ENCODE measurements around the gene AGTRAP. TPM values are rescaled to one million over a fixed set of nuclear protein-coding genes. Genes with fewer than 3 reads are reported as not detected.

Gene AGTRAP
- total and polyA plus RNA-seq, 2 of the 8 experiments (the other 6 are each of a cell fraction or from before 2014, with no cell fraction given) = 69.7 to 192 TPM

GRCh38 chr1:11753555-11754208, 17.7 kb downstream of the AGTRAP start:
- TF ChIP-seq POLR2A (IDR thresholded peaks at IDR 0.05; ENCODE audit: control extremely low read depth in 1 of 2, low read depth in 2 of 2, low read length in 2 of 2) = peak in 1 of 2 experiments; percentile 55; a peak in 1 of 3 replicates
- TF ChIP-seq JUN (IDR thresholded peaks at IDR 0.05; ENCODE audit: low read depth, low read length) = no peak
- 0 out of 2 replicates have a peak, but pooled peaks have one; percentile 46 for TF ChIP-seq POLR2AphosphoS5 (IDR thresholded peaks at IDR 0.05; ENCODE audit: low read depth, low read length)
- ChIA-PET CTCF (ENCODE audit: partially characterized antibody) (interaction anchor here (0.7 to 1.8 kb wide), 3 partner anchors 9 to 41 kb away, joined by 3 to 6 read pairs (median 4); partner anchors contain the start of gene C1orf167), POLR2A (ENCODE audit: partially characterized antibody) (interaction anchor here (0.7 to 3.6 kb wide), 9 partner anchors 10 to 126 kb away, joined by 3 to 21 read pairs (median 6); partner anchors contain the start of genes DRAXIN and MAD2L2)
- no peak overlapping the region for H3K56ac ChIP-seq (replicated peaks; ENCODE audit: insufficient read length, low read depth, low read length)
- H3K36me3 ChIP-seq (ENCODE audit: control insufficient read depth in 2 of 4, insufficient read depth in 4 of 4, low read length in 3 of 4) = peaks cover 0 to 8% (median 4%) of the 10 kb centered on the region in 4 experiments; a peak in 4 of 8 replicates
- H2BK15ac ChIP-seq (ENCODE audit: low read length) = no peak overlapping the region
- no peaks in the 10 kb centered on the region for H3K79me1 ChIP-seq (ENCODE audit: low read depth, low read length)
- no peaks in the 10 kb centered on the region for H3K79me2 ChIP-seq (ENCODE audit: control insufficient read depth in 1 of 2, insufficient read depth in 2 of 2, low read length in 2 of 2)
- peak overlapping the region; percentile 44 for H4K91ac ChIP-seq (replicated peaks; ENCODE audit: insufficient read length, low read length)
- H3K27me3 ChIP-seq (replicated peaks in 1 of 4; ENCODE audit: control insufficient read depth in 3 of 4, extremely low read depth in 1 of 4, insufficient read depth in 3 of 4, low read length in 3 of 4) = no peaks in the 10 kb centered on the region; a peak in 1 of 7 replicates
- H3K27ac ChIP-seq (ENCODE audit: low read depth, low read length) = no peak overlapping the region
- DNase-seq (ENCODE audit: low read depth in 1 of 2, low spot score in 2 of 2) (no peak), FAIRE-seq (no peak)
- no peak overlapping the region for H2BK5ac ChIP-seq (ENCODE audit: low read depth, low read length)
- H3K9ac ChIP-seq (replicated peaks in 1 of 4; ENCODE audit: extremely low read depth in 1 of 4, low read depth in 3 of 4, low read length in 3 of 4) = no peak overlapping the region; a peak in 1 of 7 replicates
- peak overlapping the region; percentile 62; the same call in 1 of the 2 replicates for H3K18ac ChIP-seq (ENCODE audit: extremely low read depth, low read length)
- no peak overlapping the region for H3K4me3 ChIP-seq (ENCODE audit: extremely low read depth in 1 of 4, insufficient read depth in 2 of 4, low read depth in 3 of 4, low read length in 4 of 4)
- no peak overlapping the region for H4K5ac ChIP-seq (ENCODE audit: insufficient read length, low read depth, low read length)
- H2AK5ac ChIP-seq (ENCODE audit: low read depth, low read length) = 0 out of 2 replicates have a peak overlapping the region, but pooled peaks have one; percentile 15
- 0 out of 2 replicates have a peak overlapping the region, but pooled peaks have one; percentile 23 for H2BK12ac ChIP-seq (ENCODE audit: low read depth, low read length)
- no peak overlapping the region; the same call in 1 of the 2 replicates for H4K8ac ChIP-seq (ENCODE audit: extremely low read depth, insufficient read depth, low read length)
- H2BK20ac ChIP-seq (ENCODE audit: low read length) = no peak overlapping the region
- H3K4me2 ChIP-seq (ENCODE audit: insufficient read depth in 1 of 2, low read depth in 2 of 2, low read length in 2 of 2) = no peak overlapping the region; a peak in 1 of 4 replicates
- no peak overlapping the region for H2BK120ac ChIP-seq (replicated peaks; ENCODE audit: low read depth, low read length)
- H3K9me3 ChIP-seq (ENCODE audit: insufficient read depth in 2 of 2, low read depth in 1 of 2, low read length in 1 of 2) = no peaks in the 10 kb centered on the region
- H2AFZ ChIP-seq (ENCODE audit: low read length) = no peak overlapping the region
- H4K20me1 ChIP-seq (replicated peaks in 1 of 2; ENCODE audit: control insufficient read depth in 1 of 2, insufficient read depth in 2 of 2, low read length in 2 of 2) = peaks cover 0 to 6% of the 10 kb centered on the region in 2 experiments
- 86% methylated on average over 7 of the region's 7 CpGs; no CpG with 5 or more reads in 1 of the 2 experiments for WGBS, 2 experiments (ENCODE audit: extremely low coverage in 1 of 2, insufficient coverage in 1 of 2, insufficient read length in 1 of 2, insufficient replicate concordance in 2 of 2, low coverage in 1 of 2, low lambda C conversion rate in 2 of 2, missing lambda C conversion rate in 1 of 2)
- peaks cover 0 to 14% (median 5%) of the 10 kb centered on the region in 4 experiments; a peak in 5 of 7 replicates for H3K4me1 ChIP-seq (replicated peaks in 1 of 4; ENCODE audit: control insufficient read depth in 3 of 4, insufficient read depth in 4 of 4, low read length in 3 of 4)
- no peak overlapping the region for H3K4ac ChIP-seq (replicated peaks; ENCODE audit: insufficient read length, low read depth, low read length)
- no peaks in the 10 kb centered on the region for H3K23me2 ChIP-seq (ENCODE audit: low read depth, low read length)
- H3K14ac ChIP-seq (ENCODE audit: insufficient read length) = no peak overlapping the region
- H3K23ac ChIP-seq (ENCODE audit: insufficient read length) = no peak overlapping the region

All from H1 (cell line).